Fibroblast of pulmonary artery (primary cell): ENCODE results near the gene AEBP1.

Experiments used
- DNase-seq: peaks from one replicate; pipeline ENCODE4 v3.0.0-alpha.2; 2010; ENCODE audit warnings: low read depth
- H3K4me3 ChIP-seq: replicated peaks from 2 replicates; pipeline ENCODE4 v1.5.1; 2011; ENCODE audit warnings: low read depth, mild to moderate bottlenecking, control low read depth, low read length, moderate library complexity
- TF ChIP-seq, protein P1 (sequence below): IDR thresholded peaks from 2 replicates; pipeline ENCODE4 v1.5.1; 2011; ENCODE audit warnings: mild to moderate bottlenecking, control low read depth, low read length, inconsistent platforms; ENCODE audit errors: missing control alignments

AEBP1 gene

DNA sequence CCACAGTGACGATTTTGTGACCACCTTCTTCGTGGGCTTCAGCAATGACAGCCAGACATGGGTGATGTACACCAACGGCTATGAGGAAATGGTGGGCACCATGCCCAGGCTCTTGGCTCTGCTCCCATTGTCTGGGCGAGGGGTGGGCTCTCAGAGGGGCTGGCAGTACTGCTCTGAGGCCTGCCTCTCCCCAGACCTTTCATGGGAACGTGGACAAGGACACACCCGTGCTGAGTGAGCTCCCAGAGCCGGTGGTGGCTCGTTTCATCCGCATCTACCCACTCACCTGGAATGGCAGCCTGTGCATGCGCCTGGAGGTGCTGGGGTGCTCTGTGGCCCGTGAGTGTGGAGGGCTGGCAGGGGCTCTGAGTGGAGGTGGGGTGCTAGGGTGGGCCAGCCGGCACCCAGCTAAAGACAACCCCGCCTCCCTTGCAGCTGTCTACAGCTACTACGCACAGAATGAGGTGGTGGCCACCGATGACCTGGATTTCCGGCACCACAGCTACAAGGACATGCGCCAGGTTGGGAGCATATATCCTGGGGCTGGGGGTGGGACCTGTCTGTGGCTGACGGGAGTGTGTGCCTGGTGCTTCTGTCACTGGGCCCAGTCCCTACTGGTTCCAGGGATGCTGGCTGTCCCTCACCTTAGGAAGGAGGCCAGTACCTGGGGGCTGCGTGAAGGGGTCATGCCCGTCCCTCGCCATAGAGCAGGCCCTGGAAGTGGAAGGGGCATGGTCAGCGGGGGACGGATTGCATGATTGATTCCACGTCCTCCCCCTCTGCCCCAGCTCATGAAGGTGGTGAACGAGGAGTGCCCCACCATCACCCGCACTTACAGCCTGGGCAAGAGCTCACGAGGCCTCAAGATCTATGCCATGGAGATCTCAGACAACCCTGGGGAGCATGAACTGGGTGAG, 6.8 kb downstream of the AEBP1 start:
- DNase-seq: no peak
- TF ChIP-seq, protein P1, sequence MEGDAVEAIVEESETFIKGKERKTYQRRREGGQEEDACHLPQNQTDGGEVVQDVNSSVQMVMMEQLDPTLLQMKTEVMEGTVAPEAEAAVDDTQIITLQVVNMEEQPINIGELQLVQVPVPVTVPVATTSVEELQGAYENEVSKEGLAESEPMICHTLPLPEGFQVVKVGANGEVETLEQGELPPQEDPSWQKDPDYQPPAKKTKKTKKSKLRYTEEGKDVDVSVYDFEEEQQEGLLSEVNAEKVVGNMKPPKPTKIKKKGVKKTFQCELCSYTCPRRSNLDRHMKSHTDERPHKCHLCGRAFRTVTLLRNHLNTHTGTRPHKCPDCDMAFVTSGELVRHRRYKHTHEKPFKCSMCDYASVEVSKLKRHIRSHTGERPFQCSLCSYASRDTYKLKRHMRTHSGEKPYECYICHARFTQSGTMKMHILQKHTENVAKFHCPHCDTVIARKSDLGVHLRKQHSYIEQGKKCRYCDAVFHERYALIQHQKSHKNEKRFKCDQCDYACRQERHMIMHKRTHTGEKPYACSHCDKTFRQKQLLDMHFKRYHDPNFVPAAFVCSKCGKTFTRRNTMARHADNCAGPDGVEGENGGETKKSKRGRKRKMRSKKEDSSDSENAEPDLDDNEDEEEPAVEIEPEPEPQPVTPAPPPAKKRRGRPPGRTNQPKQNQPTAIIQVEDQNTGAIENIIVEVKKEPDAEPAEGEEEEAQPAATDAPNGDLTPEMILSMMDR: no peak
- H3K4me3 ChIP-seq: no peak overlapping the region

DNA sequence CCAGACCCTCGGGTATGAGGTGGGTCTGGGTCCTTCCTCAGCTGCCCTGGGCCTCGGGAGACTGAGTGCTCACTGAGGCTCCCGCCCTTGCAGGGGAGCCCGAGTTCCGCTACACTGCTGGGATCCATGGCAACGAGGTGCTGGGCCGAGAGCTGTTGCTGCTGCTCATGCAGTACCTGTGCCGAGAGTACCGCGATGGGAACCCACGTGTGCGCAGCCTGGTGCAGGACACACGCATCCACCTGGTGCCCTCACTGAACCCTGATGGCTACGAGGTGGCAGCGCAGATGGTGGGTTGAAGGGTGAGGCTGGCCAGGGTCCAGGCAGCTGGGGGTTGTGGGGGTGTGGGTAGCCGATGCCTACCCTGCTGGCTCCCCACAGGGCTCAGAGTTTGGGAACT, 7.6 kb downstream of the AEBP1 start:
- H3K4me3 ChIP-seq: no peak overlapping the region
- TF ChIP-seq, protein P1: no peak
- no peak for DNase-seq

DNA sequence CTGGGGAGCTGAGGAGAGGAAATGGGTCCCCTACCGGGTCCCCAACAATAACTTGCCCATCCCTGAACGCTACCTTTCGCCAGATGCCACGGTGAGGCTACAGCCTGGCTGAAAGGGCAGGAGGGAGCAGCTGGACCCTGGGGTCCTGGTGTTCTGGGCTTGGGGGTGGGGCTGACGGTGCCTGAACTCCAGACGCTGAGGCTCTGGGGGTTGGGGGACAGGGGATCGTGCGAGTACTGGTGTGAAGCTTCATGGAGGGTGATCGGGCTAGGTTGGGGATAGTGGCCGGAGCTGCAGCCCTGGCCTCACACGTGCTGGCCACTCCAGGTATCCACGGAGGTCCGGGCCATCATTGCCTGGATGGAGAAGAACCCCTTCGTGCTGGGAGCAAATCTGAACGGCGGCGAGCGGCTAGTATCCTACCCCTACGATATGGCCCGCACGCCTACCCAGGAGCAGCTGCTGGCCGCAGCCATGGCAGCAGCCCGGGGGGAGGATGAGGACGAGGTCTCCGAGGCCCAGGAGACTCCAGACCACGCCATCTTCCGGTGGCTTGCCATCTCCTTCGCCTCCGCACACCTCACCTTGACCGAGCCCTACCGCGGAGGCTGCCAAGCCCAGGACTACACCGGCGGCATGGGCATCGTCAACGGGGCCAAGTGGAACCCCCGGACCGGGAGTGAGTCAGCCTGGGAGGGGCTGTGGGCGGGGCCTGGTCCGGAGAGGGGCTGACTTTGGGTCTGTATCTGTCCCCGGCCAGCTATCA, 8.3 kb downstream of the AEBP1 start:
- TF ChIP-seq, protein P1: no peak
- DNase-seq: no peak
- H3K4me3 ChIP-seq: no peak overlapping the region

DNA sequence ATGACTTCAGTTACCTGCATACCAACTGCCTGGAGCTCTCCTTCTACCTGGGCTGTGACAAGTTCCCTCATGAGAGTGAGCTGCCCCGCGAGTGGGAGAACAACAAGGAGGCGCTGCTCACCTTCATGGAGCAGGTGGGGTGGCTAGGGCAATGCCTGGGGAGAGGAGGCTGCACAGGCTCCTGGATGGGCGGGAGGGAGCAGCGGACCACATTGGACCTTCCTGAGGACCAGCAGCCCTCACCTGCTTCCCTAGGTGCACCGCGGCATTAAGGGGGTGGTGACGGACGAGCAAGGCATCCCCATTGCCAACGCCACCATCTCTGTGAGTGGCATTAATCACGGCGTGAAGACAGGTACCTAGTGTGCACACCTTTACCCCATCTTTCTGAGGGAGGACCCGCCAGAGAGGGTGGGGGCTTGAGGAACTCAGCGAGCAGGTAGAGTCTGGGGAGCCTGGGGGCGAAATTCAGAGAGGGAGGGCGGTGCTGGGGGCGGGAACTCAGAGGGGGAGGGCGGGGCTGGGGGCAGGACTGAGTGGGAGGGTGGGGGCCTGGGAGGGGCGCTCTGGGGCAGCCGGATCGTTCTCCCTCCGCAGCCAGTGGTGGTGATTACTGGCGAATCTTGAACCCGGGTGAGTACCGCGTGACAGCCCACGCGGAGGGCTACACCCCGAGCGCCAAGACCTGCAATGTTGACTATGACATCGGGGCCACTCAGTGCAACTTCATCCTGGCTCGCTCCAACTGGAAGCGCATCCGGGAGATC, 9.0 kb downstream of the AEBP1 start:
- H3K4me3 ChIP-seq: no peak overlapping the region
- TF ChIP-seq, protein P1: no peak
- no peak for DNase-seq

DNA sequence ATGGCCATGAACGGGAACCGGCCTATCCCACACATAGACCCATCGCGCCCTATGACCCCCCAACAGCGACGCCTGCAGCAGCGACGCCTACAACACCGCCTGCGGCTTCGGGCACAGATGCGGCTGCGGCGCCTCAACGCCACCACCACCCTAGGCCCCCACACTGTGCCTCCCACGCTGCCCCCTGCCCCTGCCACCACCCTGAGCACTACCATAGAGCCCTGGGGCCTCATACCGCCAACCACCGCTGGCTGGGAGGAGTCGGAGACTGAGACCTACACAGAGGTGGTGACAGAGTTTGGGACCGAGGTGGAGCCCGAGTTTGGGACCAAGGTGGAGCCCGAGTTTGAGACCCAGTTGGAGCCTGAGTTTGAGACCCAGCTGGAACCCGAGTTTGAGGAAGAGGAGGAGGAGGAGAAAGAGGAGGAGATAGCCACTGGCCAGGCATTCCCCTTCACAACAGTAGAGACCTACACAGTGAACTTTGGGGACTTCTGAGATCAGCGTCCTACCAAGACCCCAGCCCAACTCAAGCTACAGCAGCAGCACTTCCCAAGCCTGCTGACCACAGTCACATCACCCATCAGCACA, 9.7 kb downstream of the AEBP1 start:
- DNase-seq: no peak
- H3K4me3 ChIP-seq: no peak overlapping the region
- TF ChIP-seq, protein P1: no peak

DNA sequence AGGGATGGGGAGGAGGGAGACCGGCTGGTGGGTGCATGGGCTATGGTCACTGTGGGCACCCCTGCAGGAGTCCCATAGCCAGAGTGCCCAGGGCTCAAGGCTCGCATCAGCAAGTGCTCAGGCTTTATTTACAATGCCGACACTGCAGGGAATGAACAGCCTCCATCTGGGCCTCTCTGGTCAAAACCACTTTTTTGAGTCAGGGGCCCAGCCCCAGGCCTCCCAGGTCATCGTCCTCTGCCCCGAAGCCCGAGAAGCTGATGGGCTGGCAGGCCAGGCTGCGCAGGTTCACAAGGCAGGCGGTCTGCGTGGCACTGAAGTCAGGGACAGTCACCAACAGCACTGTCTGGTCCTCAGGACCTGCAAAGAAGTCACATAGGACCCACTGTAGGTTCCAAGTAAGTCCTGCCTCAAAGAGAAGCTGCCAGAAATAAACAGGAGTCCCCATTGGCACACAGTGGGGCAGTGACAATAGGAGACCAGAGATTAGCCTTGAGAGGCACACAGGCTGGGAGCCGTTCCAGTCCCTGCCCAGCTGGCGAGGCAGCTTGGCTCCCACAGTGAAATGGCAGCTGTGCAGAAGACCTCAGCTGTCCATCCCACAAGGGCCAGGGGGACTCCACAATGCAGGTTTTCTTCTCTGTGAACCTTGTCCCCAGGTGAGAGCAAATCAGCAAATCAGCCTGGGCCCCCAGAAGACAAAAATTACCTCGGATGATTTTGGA, 10.6 kb downstream of the AEBP1 start:
- DNase-seq: no peak
- TF ChIP-seq, protein P1: no peak
- no peak overlapping the region for H3K4me3 ChIP-seq
